IMR-90 (cell line): ENCODE measurements around the gene COL20A1. TPM values are rescaled to one million over a fixed set of nuclear protein-coding genes. Genes with fewer than 3 reads are reported as not detected.

Source experiments
- ATAC-seq: fragments of 200-7000 bp; cut with Tn5 transposase; 2 replicates; pipeline ENCODE4 v1.9.1; 2020; ENCODE audit warnings: low read depth, mild to moderate bottlenecking, moderate library complexity
- BruUV-seq: library from RNA; stranded (reverse); fragments of 400-500 nt; replicated peaks from 2 replicates; lab custom pipeline; 2021; lab: Mats Ljungman, UMichigan
- CTCF ChIA-PET: fragments of 300-600 bp; formaldehyde crosslinking; extraction: SDS; loops from one replicate; lab custom pipeline; 2021; ENCODE audit warnings: antibody characterized with exemption; lab: Yijun Ruan, JAX
- POLR2A ChIA-PET: fragments of 300-600 bp; sonication (Branson Sonifier 250); formaldehyde crosslinking; loops from one replicate; lab custom pipeline; 2022; ENCODE audit warnings: antibody characterized with exemption; ENCODE audit not compliant: unreplicated experiment; lab: Charles Lee
- DNase-seq: peaks from one replicate; pipeline ENCODE4 v3.0.0; 2013
- H2AFZ ChIP-seq: replicated peaks from 2 replicates; pipeline ENCODE3; 2013; ENCODE audit warnings: low read length, mild to moderate bottlenecking; ENCODE audit not compliant: poor library complexity
- H2AK5ac ChIP-seq: 2 replicates; pipeline ENCODE4 v1.6.1; 2013; ENCODE audit warnings: low read depth, low read length, inconsistent platforms
- H2AK9ac ChIP-seq: replicated peaks from 2 replicates; pipeline ENCODE3; 2013; ENCODE audit warnings: mild to moderate bottlenecking, low read depth, low read length, moderate library complexity; ENCODE audit not compliant: poor library complexity
- H2BK120ac ChIP-seq: 2 replicates; pipeline ENCODE4 v1.6.1; 2013; ENCODE audit warnings: low read depth, low read length, inconsistent platforms
- H2BK15ac ChIP-seq: 3 replicates; pipeline ENCODE4 v1.6.1; 2013; ENCODE audit warnings: low read depth, low read length, inconsistent platforms
- H2BK20ac ChIP-seq: 2 replicates; pipeline ENCODE4 v1.6.1; 2013; ENCODE audit warnings: low read depth, mild to moderate bottlenecking, inconsistent platforms, low read length, moderate library complexity
- H2BK5ac ChIP-seq: 2 replicates; pipeline ENCODE4 v1.6.1; 2013; ENCODE audit warnings: mild to moderate bottlenecking, low read depth, low read length, inconsistent platforms; ENCODE audit not compliant: poor library complexity, severe bottlenecking
- H3K14ac ChIP-seq: replicated peaks from 2 replicates; pipeline ENCODE4 v1.6.1; 2013; ENCODE audit warnings: low read depth, low read length, inconsistent platforms
- H3K18ac ChIP-seq: 2 replicates; pipeline ENCODE4 v1.6.1; 2013; ENCODE audit warnings: low read depth, low read length, control low read depth
- H3K23ac ChIP-seq: 2 replicates; pipeline ENCODE4 v1.6.1; 2013; ENCODE audit warnings: low read depth, low read length, inconsistent platforms
- H3K27ac ChIP-seq: 2 replicates; pipeline ENCODE4 v1.5.1; 2013; ENCODE audit warnings: mild to moderate bottlenecking, control low read depth, low read length; ENCODE audit not compliant: insufficient read depth
- H3K27me3 ChIP-seq: 2 replicates; pipeline ENCODE4 v1.6.1; 2013; ENCODE audit warnings: low read length; ENCODE audit not compliant: control insufficient read depth, insufficient read depth
- H3K36me3 ChIP-seq: 2 replicates; pipeline ENCODE4 v1.6.1; 2013; ENCODE audit warnings: low read length, mixed read lengths; ENCODE audit not compliant: control insufficient read depth, insufficient read depth
- H3K4ac ChIP-seq: 2 replicates; pipeline ENCODE4 v1.6.1; 2013; ENCODE audit warnings: low read depth, low read length, inconsistent platforms
- H3K4me1 ChIP-seq: 2 replicates; pipeline ENCODE4 v1.6.1; 2013; ENCODE audit warnings: low read length, mixed read lengths; ENCODE audit not compliant: control insufficient read depth, insufficient read depth
- H3K4me2 ChIP-seq: 2 replicates; pipeline ENCODE4 v1.6.1; 2013; ENCODE audit warnings: low read depth, mild to moderate bottlenecking, control low read depth, low read length, moderate library complexity
- H3K4me3 ChIP-seq: 2 replicates; pipeline ENCODE4 v1.5.1; 2013; ENCODE audit warnings: low read depth, mild to moderate bottlenecking, control low read depth, low read length, moderate library complexity; ENCODE audit not compliant: insufficient read depth
- H3K56ac ChIP-seq: 2 replicates; pipeline ENCODE4 v1.6.1; 2013; ENCODE audit warnings: low read length, inconsistent platforms; ENCODE audit not compliant: insufficient read depth; ENCODE audit errors: extremely low read depth
- H3K79me1 ChIP-seq, 2 experiments: 2 replicates each; pipeline ENCODE4 v1.6.1; 2013; ENCODE audit warnings: low read length in 2 of 2, inconsistent platforms in 1 of 2, low read depth in 1 of 2
- H3K9ac ChIP-seq: 2 replicates; pipeline ENCODE4 v1.6.1; 2013; ENCODE audit warnings: low read depth, low read length, control low read depth
- H3K9me1 ChIP-seq: 2 replicates; pipeline ENCODE4 v1.6.1; 2013; ENCODE audit warnings: low read length, inconsistent platforms; ENCODE audit not compliant: insufficient read depth
- H3K9me3 ChIP-seq: 2 replicates; pipeline ENCODE4 v1.6.1; 2013; ENCODE audit warnings: low read length; ENCODE audit not compliant: control insufficient read depth, insufficient read depth
- H4K20me1 ChIP-seq: 2 replicates; pipeline ENCODE4 v1.6.1; 2013; ENCODE audit warnings: low read length, inconsistent platforms; ENCODE audit not compliant: insufficient read depth
- H4K5ac ChIP-seq: 2 replicates; pipeline ENCODE4 v1.6.1; 2013; ENCODE audit warnings: mild to moderate bottlenecking, low read depth, low read length, control low read depth
- H4K8ac ChIP-seq, 2 experiments: 2 replicates each; pipeline ENCODE4 v1.6.1; 2013; ENCODE audit warnings: low read depth in 2 of 2, low read length in 2 of 2, control low read depth in 1 of 2, inconsistent platforms in 1 of 2
- H4K91ac ChIP-seq: 2 replicates; pipeline ENCODE4 v1.6.1; 2013; ENCODE audit warnings: low read depth, low read length, inconsistent platforms; ENCODE audit not compliant: insufficient read depth
- BHLHE40 ChIP-seq: fragments of 150-350 bp; IDR thresholded peaks from 2 replicates; pipeline ENCODE4 v1.6.1; 2016; ENCODE audit warnings: mild to moderate bottlenecking, low read depth, low read length
- CEBPB ChIP-seq: IDR thresholded peaks from 2 replicates; pipeline ENCODE4 v1.6.1; 2012; ENCODE audit warnings: low read depth, low read length, improper control_type of control experiment
- CHD1 ChIP-seq: IDR thresholded peaks from 2 replicates; pipeline ENCODE4 v1.6.1; 2012; ENCODE audit warnings: low read depth, low read length, improper control_type of control experiment
- CTCF ChIP-seq: conservative IDR thresholded peaks from 2 replicates; pipeline ENCODE4 v1.5.1; 2012; ENCODE audit warnings: mild to moderate bottlenecking, low read depth, low read length, improper control_type of control experiment
- FOS ChIP-seq: fragments of 150-350 bp; IDR thresholded peaks from 2 replicates; pipeline ENCODE4 v1.6.1; 2016; ENCODE audit warnings: low read depth, low read length
- MAFK ChIP-seq: IDR thresholded peaks from 2 replicates; pipeline ENCODE4 v1.6.1; 2012; ENCODE audit warnings: low read depth, low read length, improper control_type of control experiment
- MAZ ChIP-seq: IDR thresholded peaks from 2 replicates; pipeline ENCODE4 v1.6.1; 2012; ENCODE audit warnings: low read depth, mild to moderate bottlenecking, low read length, improper control_type of control experiment, moderate library complexity, borderline replicate concordance
- MXI1 ChIP-seq: IDR thresholded peaks from 2 replicates; pipeline ENCODE4 v1.6.1; 2012; ENCODE audit warnings: low read depth, mild to moderate bottlenecking, low read length, moderate library complexity, borderline replicate concordance
- NFE2L2 ChIP-seq: fragments of 150-350 bp; IDR thresholded peaks from 2 replicates; pipeline ENCODE4 v1.6.1; 2016; ENCODE audit warnings: low read depth, mild to moderate bottlenecking, low read length
- POLR2A ChIP-seq: IDR thresholded peaks from 2 replicates; pipeline ENCODE4 v1.6.1; 2012; ENCODE audit warnings: mild to moderate bottlenecking, low read depth, low read length
- RAD21 ChIP-seq: IDR thresholded peaks from 2 replicates; pipeline ENCODE4 v1.6.1; 2012; ENCODE audit warnings: low read length, improper control_type of control experiment
- RCOR1 ChIP-seq: IDR thresholded peaks from 2 replicates; pipeline ENCODE4 v1.6.1; 2012; ENCODE audit warnings: mild to moderate bottlenecking, low read length, improper control_type of control experiment; ENCODE audit not compliant: insufficient replicate concordance
- RFX5 ChIP-seq: IDR thresholded peaks from 2 replicates; pipeline ENCODE4 v1.8.0; 2012; ENCODE audit warnings: low read depth, mild to moderate bottlenecking, low read length, moderate library complexity
- SMC3 ChIP-seq: fragments of 150-350 bp; IDR thresholded peaks from 2 replicates; pipeline ENCODE4 v1.6.1; 2016; ENCODE audit warnings: low read depth, mild to moderate bottlenecking, antibody characterized with exemption, low read length, moderate library complexity
- USF2 ChIP-seq: fragments of 150-350 bp; IDR thresholded peaks from 2 replicates; pipeline ENCODE4 v1.6.1; 2017; ENCODE audit warnings: mild to moderate bottlenecking, antibody characterized with exemption, low read length, low read depth
- WGBS, 2 experiments: methylation state at CpG; one replicate each; pipeline versions ENCODE4 v1.1.5 to v1.1.7; 2013; ENCODE audit warnings: missing lambda C conversion rate in 2 of 2; ENCODE audit not compliant: insufficient read length in 1 of 2; ENCODE audit errors: extremely low coverage in 2 of 2; 5-methylcytosine and 5-hydroxymethylcytosine counted together
- dilution Hi-C: fragments of 300-500 bp; cut with HindIII; formaldehyde crosslinking; loops from one replicate; pipeline ENCODE4 v1.14.3; 2018; ENCODE audit warnings: low sequenced_read_pairs; ENCODE audit not compliant: unreplicated experiment
- in situ Hi-C: fragments of 300-500 bp; cut with MboI; formaldehyde crosslinking; loops from 3 replicates; pipeline ENCODE4 v1.14.3; 2019; ENCODE audit warnings: low sequenced_read_pairs, inconsistent platforms, mixed read lengths
- intact Hi-C: fragments of 100-400 bp; cut with micrococcal nuclease; formaldehyde crosslinking; loops from 2 replicates; pipeline ENCODE4 v1.10.0; 2022
- polyA plus RNA-seq, 3 experiments: library from polyadenylated mRNA; depleted of rRNA; stranded (reverse); fragments of >200 nt; gene quantifications; 2 replicates each; pipeline ENCODE4 v1.2.3, GENCODE V29; 2012; ENCODE audit warnings: low replicate concordance in 1 of 3
- total RNA-seq: library from RNA; depleted of rRNA; stranded (reverse); fragments of >200 nt; gene quantifications from 2 replicates; pipeline ENCODE4 v1.2.3, GENCODE V29; 2012

Gene COL20A1
- total and polyA plus RNA-seq, 2 of the 4 experiments (the other 2 are of a cell fraction), result not detected

DNA sequence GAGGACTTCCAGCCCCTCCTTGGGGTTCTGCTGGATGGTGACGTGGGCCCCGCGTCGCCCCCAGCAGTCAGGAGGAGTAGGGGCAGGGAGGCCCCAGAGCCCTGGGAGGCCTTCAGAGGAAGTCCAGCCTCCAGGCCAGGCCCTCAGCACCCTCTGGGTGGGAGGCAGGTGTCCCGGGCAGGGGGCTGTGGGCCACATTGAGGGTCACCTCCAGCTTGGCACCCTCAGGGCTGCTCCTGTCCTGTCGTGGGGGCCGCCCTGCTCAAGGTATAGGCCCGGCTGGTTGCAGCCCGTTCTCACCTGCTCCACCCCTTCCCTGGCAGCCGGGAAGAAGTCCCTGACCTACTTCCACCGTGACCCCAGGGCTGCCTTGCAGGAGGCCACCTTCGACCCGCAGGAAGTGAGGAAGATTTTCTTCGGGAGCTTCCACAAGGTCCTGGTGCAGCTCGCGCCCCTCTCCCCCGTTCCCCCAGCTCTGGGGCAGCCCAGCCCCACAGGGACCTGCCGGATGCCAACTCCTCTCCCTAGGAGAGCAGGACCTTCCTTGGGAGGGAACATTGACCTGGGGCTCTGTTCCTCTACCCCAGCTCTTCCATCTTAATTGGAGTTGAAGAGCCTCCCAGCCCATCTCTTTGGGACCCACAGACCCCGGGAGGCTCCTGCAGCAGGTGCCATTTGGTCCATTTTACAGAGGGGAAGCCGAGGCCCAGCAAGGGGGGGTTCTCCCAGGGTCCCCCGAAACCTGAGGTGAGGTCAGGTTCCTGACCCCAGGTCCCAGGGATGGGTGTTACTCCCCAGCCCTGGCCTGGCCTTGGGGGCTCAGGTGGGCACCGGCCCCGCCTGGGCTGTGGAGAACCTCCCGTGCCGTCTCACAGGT, 26.4 kb downstream of the COL20A1 start:
- no peak overlapping the region for H3K4ac ChIP-seq
- no peak for DNase-seq
- intact Hi-C loops, result no loop called here
- WGBS, 2 experiments, result 88% methylated on average over 8 of the region's 25 CpGs; no CpG with 5 or more reads in 1 of the 2 experiments
- no peaks in the 10 kb centered on the region for H3K9me1 ChIP-seq
- H3K36me3 ChIP-seq, result no peaks in the 10 kb centered on the region
- dilution Hi-C loops, result no loop called here
- H3K9ac ChIP-seq, result no peak overlapping the region
- no peak overlapping the region for H3K14ac ChIP-seq
- no peak overlapping the region for H4K8ac ChIP-seq
- H2BK15ac ChIP-seq, result no peak overlapping the region
- no peak overlapping the region for H3K27ac ChIP-seq
- ChIA-PET CTCF (interaction anchor here (0.9 kb wide), 1 partner anchor 10 kb away, joined by 3 read pairs; no protein-coding TSS in a partner anchor), POLR2A (no interaction called here)
- H2AK5ac ChIP-seq, result no peak overlapping the region
- no peaks in the 10 kb centered on the region for H4K20me1 ChIP-seq
- no peak overlapping the region for H3K56ac ChIP-seq
- H4K91ac ChIP-seq, result no peak overlapping the region
- H4K5ac ChIP-seq, result no peak overlapping the region
- no peak overlapping the region for H3K4me3 ChIP-seq
- no peak overlapping the region for H2BK20ac ChIP-seq
- H2AK9ac ChIP-seq, result no peak overlapping the region
- H2AFZ ChIP-seq, result no peak overlapping the region
- BruUV-seq, result no TSS peak
- peaks cover 47% of the 10 kb centered on the region for H3K27me3 ChIP-seq
- H2BK5ac ChIP-seq, result no peak overlapping the region
- H3K4me1 ChIP-seq, result peaks cover 7% of the 10 kb centered on the region; the same call in 1 of the 2 replicates
- in situ Hi-C loops, result no loop called here
- no peak overlapping the region for H3K4me2 ChIP-seq
- H3K79me1 ChIP-seq, result no peaks in the 10 kb centered on the region
- H3K23ac ChIP-seq, result no peak overlapping the region
- no peaks in the 10 kb centered on the region for H3K9me3 ChIP-seq
- H2BK120ac ChIP-seq, result no peak overlapping the region
- ATAC-seq, result no peak
- H3K18ac ChIP-seq, result no peak overlapping the region
- TF ChIP-seq MAFK (no peak), RFX5 (no peak), NFE2L2 (no peak), CEBPB (no peak), SMC3 (no peak), USF2 (no peak), RAD21 (no peak), POLR2A (no peak), MAZ (no peak), BHLHE40 (no peak), MXI1 (no peak), RCOR1 (no peak), CTCF (no peak), FOS (no peak), CHD1 (no peak)
